Caco-2 (cell line): ENCODE results near the gene MBD6. TPM values are rescaled to one million over a fixed set of nuclear protein-coding genes. Genes with fewer than 3 reads are reported as not detected.

ENCODE experiments used
- BruUV-seq: library from RNA; stranded (reverse); fragments of 400-500 nt; replicated peaks from 2 replicates; lab custom pipeline; 2021; lab: Mats Ljungman, UMichigan
- CTCF ChIA-PET: fragments of 300-600 bp; sonication (Branson Sonifier 250); formaldehyde crosslinking; loops from one replicate; lab custom pipeline; 2022; ENCODE audit warnings: antibody characterized with exemption; lab: Charles Lee
- POLR2A ChIA-PET: fragments of 300-600 bp; sonication (Branson Sonifier 250); formaldehyde crosslinking; loops from one replicate; lab custom pipeline; 2022; ENCODE audit warnings: antibody characterized with exemption; lab: Charles Lee
- DNase-seq, 2 experiments: peaks; one replicate each; pipeline versions ENCODE4 v3.0.0 to v3.0.0-alpha.2; 2020 to 2022
- H3K27me3 ChIP-seq: replicated peaks from 2 replicates; pipeline ENCODE4 v1.6.0; 2011; ENCODE audit warnings: low read length; ENCODE audit not compliant: control insufficient read depth, insufficient read depth
- H3K36me3 ChIP-seq: 2 replicates; pipeline ENCODE4 v1.5.1; 2011; ENCODE audit warnings: low read length; ENCODE audit not compliant: control insufficient read depth, insufficient read depth
- H3K4me1 ChIP-seq: fragments of 250-450 bp; sonication (Bioruptor Pico); 2 replicates; pipeline ENCODE4 v1.5.1; 2020; ENCODE audit warnings: mild to moderate bottlenecking
- H3K4me3 ChIP-seq: 2 replicates; pipeline ENCODE4 v1.5.1; 2011; ENCODE audit warnings: low read depth, mild to moderate bottlenecking, control low read depth, low read length
- H3K9me3 ChIP-seq: fragments of 250-450 bp; sonication (Bioruptor Pico); 2 replicates; pipeline ENCODE4 v1.5.1; 2020; ENCODE audit warnings: mild to moderate bottlenecking, moderate library complexity
- H3K27ac Mint-ChIP-seq: one replicate; pipeline ENCODE4 v1.8.0; 2022; ENCODE audit warnings: mixed read lengths; ENCODE audit not compliant: unreplicated experiment
- H3K27me3 Mint-ChIP-seq: one replicate; pipeline ENCODE4 v1.8.0; 2022; ENCODE audit warnings: mixed read lengths; ENCODE audit not compliant: insufficient read depth, unreplicated experiment
- H3K36me3 Mint-ChIP-seq: one replicate; pipeline ENCODE4 v1.8.0; 2022; ENCODE audit warnings: mild to moderate bottlenecking, mixed read lengths; ENCODE audit not compliant: insufficient read depth, unreplicated experiment
- H3K4me1 Mint-ChIP-seq: one replicate; pipeline ENCODE4 v1.8.0; 2022; ENCODE audit warnings: low read depth, mixed read lengths; ENCODE audit not compliant: unreplicated experiment
- H3K4me3 Mint-ChIP-seq: one replicate; pipeline ENCODE4 v1.8.0; 2022; ENCODE audit warnings: mild to moderate bottlenecking, moderate library complexity, mixed read lengths; ENCODE audit not compliant: unreplicated experiment
- H3K9me3 Mint-ChIP-seq: one replicate; pipeline ENCODE4 v1.8.0; 2022; ENCODE audit warnings: mixed read lengths; ENCODE audit not compliant: unreplicated experiment
- CTCF ChIP-seq, 2 experiments: fragments of 200-600 bp in 1 of 2; IDR thresholded peaks; 1 replicate in 1 of 2; 2 replicates in 1 of 2; pipeline versions ENCODE4 v1.5.1 to v1.8.0; 2011 to 2022; ENCODE audit warnings: antibody characterized with exemption in 1 of 2, control low read depth in 1 of 2, inconsistent platforms in 1 of 2, low read depth in 1 of 2, low read length in 1 of 2, mild to moderate bottlenecking in 1 of 2, moderate library complexity in 1 of 2; ENCODE audit not compliant: insufficient read depth in 1 of 2, severe bottlenecking in 1 of 2, unreplicated experiment in 1 of 2
- intact Hi-C: fragments of 100-400 bp; cut with micrococcal nuclease; formaldehyde crosslinking; loops from one replicate; pipeline ENCODE4 v1.10.0; 2022; ENCODE audit not compliant: unreplicated experiment
- total RNA-seq: library from RNA; stranded (reverse); gene quantifications from 2 replicates; pipeline ENCODE4 v1.2.3, GENCODE V29; 2022

Gene MBD6
- total RNA-seq, 1 experiment from 2014 or later = 82.2 TPM

GRCh38 chr12:57574795-57575194, 52.2 kb downstream of the MBD6 start:
- intact Hi-C loops = no loop called here
- H3K27ac Mint-ChIP-seq = no peak overlapping the region
- no peaks in the 10 kb centered on the region for H3K9me3 Mint-ChIP-seq
- Histone ChIP-seq H3K27me3 (no peaks in the 10 kb centered on the region), H3K36me3 (no peaks in the 10 kb centered on the region), H3K4me1 (peaks cover 12% of the 10 kb centered on the region), H3K4me3 (no peak overlapping the region), H3K9me3 (no peaks in the 10 kb centered on the region)
- no peak for DNase-seq
- no peaks in the 10 kb centered on the region for H3K27me3 Mint-ChIP-seq
- ChIA-PET POLR2A (no interaction called here), CTCF (interaction anchor here (0.6 kb wide), 1 partner anchor 19 kb away, joined by 5 read pairs; no protein-coding TSS in a partner anchor)
- peaks cover 7% of the 10 kb centered on the region for H3K36me3 Mint-ChIP-seq
- no peak overlapping the region for H3K4me3 Mint-ChIP-seq
- no peak for TF ChIP-seq CTCF (IDR thresholded peaks at IDR 0.05; ENCODE audit: insufficient read depth in 1 of 2, low read depth in 1 of 2, low read length in 1 of 2, severe bottlenecking in 1 of 2, unreplicated experiment in 1 of 2)
- H3K4me1 Mint-ChIP-seq = peaks cover 6% of the 10 kb centered on the region
- no TSS peak for BruUV-seq

- H3K36me3 Mint-ChIP-seq = peaks cover 7% of the 10 kb centered on the region
- CTCF ChIA-PET = no interaction called here
- no peak overlapping the region for H3K27ac Mint-ChIP-seq
- peaks cover 17% of the 10 kb centered on the region for H3K4me1 ChIP-seq
- H3K4me3 Mint-ChIP-seq = no peak overlapping the region
- intact Hi-C loops = no loop called here
- H3K9me3 ChIP-seq = no peaks in the 10 kb centered on the region
- H3K36me3 ChIP-seq = no peaks in the 10 kb centered on the region
- DNase-seq = peak in 1 of 2 experiments; percentile 38
- peaks cover 8% of the 10 kb centered on the region for H3K4me1 Mint-ChIP-seq
- H3K9me3 Mint-ChIP-seq = no peaks in the 10 kb centered on the region
- no peak overlapping the region for H3K4me3 ChIP-seq
- H3K27me3 Mint-ChIP-seq = no peaks in the 10 kb centered on the region
- POLR2A ChIA-PET = no interaction called here
- TF ChIP-seq CTCF (IDR thresholded peaks at IDR 0.05; ENCODE audit: insufficient read depth in 1 of 2, low read depth in 1 of 2, low read length in 1 of 2, severe bottlenecking in 1 of 2, unreplicated experiment in 1 of 2) = no peak
- BruUV-seq = no TSS peak
- no peaks in the 10 kb centered on the region for H3K27me3 ChIP-seq
Observed at GRCh38 chr12:57575771-57576612, 53.4 kb downstream of the MBD6 start.

GRCh38 chr12:57576613-57577160, 54.1 kb downstream of the MBD6 start:
- H3K4me1 Mint-ChIP-seq = peaks cover 8% of the 10 kb centered on the region
- Histone ChIP-seq H3K36me3 (no peaks in the 10 kb centered on the region), H3K4me3 (no peak overlapping the region), H3K27me3 (no peaks in the 10 kb centered on the region), H3K9me3 (no peaks in the 10 kb centered on the region), H3K4me1 (peaks cover 17% of the 10 kb centered on the region)
- H3K36me3 Mint-ChIP-seq = peaks cover 7% of the 10 kb centered on the region
- H3K9me3 Mint-ChIP-seq = no peaks in the 10 kb centered on the region
- CTCF ChIA-PET = no interaction called here
- TF ChIP-seq CTCF (IDR thresholded peaks at IDR 0.05; ENCODE audit: insufficient read depth in 1 of 2, low read depth in 1 of 2, low read length in 1 of 2, severe bottlenecking in 1 of 2, unreplicated experiment in 1 of 2) = no peak
- BruUV-seq = no TSS peak
- intact Hi-C loops = no loop called here
- DNase-seq = peak in 1 of 2 experiments; percentile 14
- no peaks in the 10 kb centered on the region for H3K27me3 Mint-ChIP-seq
- no peak overlapping the region for H3K27ac Mint-ChIP-seq
- POLR2A ChIA-PET = no interaction called here
- H3K4me3 Mint-ChIP-seq = no peak overlapping the region
